Lower leg skin (tissue), 4 donors: ENCODE measurements around the gene HNRNPC. TPM values are rescaled to one million over a fixed set of nuclear protein-coding genes. Genes with fewer than 3 reads are reported as not detected.

Experiments
- DNase-seq, 2 donors: peaks; one replicate each; pipeline ENCODE4 v3.0.0-alpha.2; 2019; ENCODE audit warnings: low spot score in 2 of 2
- H3K4me3 ChIP-seq: fragments of 200-600 bp; sonication (generic); 2 replicates; pipeline ENCODE4 v1.5.1; 2017; ENCODE audit warnings: mild to moderate bottlenecking, low read depth; ENCODE audit not compliant: poor library complexity, severe bottlenecking
- CTCF ChIP-seq, 3 donors: fragments of 450-650 bp; IDR thresholded peaks; one replicate each; pipeline ENCODE4 v1.5.1; 2016; ENCODE audit warnings: antibody characterized with exemption in 3 of 3, mild to moderate bottlenecking in 3 of 3, moderate library complexity in 2 of 3
- POLR2A ChIP-seq, 2 donors: fragments of 450-650 bp; IDR thresholded peaks; one replicate each; pipeline ENCODE4 v1.6.1; 2016 to 2017; ENCODE audit warnings: antibody characterized with exemption in 2 of 2, mild to moderate bottlenecking in 1 of 2, moderate library complexity in 1 of 2
- WGBS, 2 donors: methylation state at CpG; one replicate each; pipeline ENCODE4 v1.1.5; 2018; 5-methylcytosine and 5-hydroxymethylcytosine counted together
- intact Hi-C: fragments of 100-400 bp; cut with DNase I; formaldehyde crosslinking; loops from one replicate; pipeline ENCODE4 v1.15.0; 2023; ENCODE audit warnings: low total_unique reads
- total RNA-seq, 4 donors: library from RNA; depleted of rRNA; stranded (reverse); fragments of >200 nt; gene quantifications; one replicate each; pipeline ENCODE4 v1.1.0, GENCODE V29; 2016

The HNRNPC gene
- total RNA-seq, 4 donors from 2014 or later = 312 to 425 (median 376) TPM

GRCh38 chr14:21236948-21237797, 32.1 kb downstream of the HNRNPC start:
- no peak for TF ChIP-seq CTCF (IDR thresholded peaks at IDR 0.05)
- TF ChIP-seq POLR2A (IDR thresholded peaks at IDR 0.05) = no peak
- no peak for DNase-seq
- 76 to 80% methylated on average over 6 of the region's 6 CpGs for WGBS, 2 donors
- no peak overlapping the region for H3K4me3 ChIP-seq
- intact Hi-C loops = no loop called here

GRCh38 chr14:21234112-21234511, 35.1 kb downstream of the HNRNPC start:
- 86 to 91% methylated on average over 5 of the region's 5 CpGs for WGBS, 2 donors
- no peak for DNase-seq
- no peak overlapping the region for H3K4me3 ChIP-seq
- intact Hi-C loops = no loop called here
- no peak for TF ChIP-seq CTCF (IDR thresholded peaks at IDR 0.05)
- no peak for TF ChIP-seq POLR2A (IDR thresholded peaks at IDR 0.05)

DNA sequence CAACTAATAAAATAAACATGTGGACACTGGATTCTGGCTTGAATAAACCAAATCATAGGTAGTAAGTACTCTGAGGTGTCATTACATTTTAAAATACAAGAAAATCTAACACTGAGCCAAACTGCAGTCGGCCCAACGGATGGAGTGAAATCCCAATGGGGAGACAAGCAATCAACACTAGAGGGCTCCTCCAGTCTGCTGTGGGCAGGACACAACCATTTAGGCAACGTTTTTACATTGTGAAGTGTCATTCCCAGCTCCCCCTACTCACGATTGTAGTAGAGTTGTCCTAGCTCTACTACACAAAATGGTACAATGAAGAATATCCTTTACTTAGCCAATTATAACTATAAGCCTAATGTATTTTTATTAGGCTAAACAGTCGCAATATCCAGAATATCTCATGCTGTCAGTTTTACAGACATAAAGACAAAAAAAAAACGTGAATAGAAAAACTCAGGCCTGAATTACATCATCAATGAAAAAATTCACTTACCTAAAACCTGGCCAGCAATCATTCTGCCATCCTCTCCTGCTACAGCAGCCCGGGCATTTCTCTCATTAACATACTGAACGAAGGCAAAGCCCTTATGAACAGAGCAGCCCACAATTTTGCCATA, 35.7 kb downstream of the HNRNPC start:
- WGBS, 2 donors = 54 to 61% methylated on average over 8 of the region's 8 CpGs
- TF ChIP-seq POLR2A (IDR thresholded peaks at IDR 0.05) (no peak), CTCF (IDR thresholded peaks at IDR 0.05) (no peak)
- no peak for DNase-seq
- intact Hi-C loops = no loop called here
- H3K4me3 ChIP-seq = no peak overlapping the region

GRCh38 chr14:21231020-21231652, 38.1 kb downstream of the HNRNPC start:
- intact Hi-C loops = no loop called here
- no peak for DNase-seq
- TF ChIP-seq POLR2A (IDR thresholded peaks at IDR 0.05) = no peak
- TF ChIP-seq CTCF (IDR thresholded peaks at IDR 0.05) = no peak
- no peak overlapping the region for H3K4me3 ChIP-seq
- WGBS, 2 donors = 82 to 87% methylated on average over 14 of the region's 14 CpGs

DNA sequence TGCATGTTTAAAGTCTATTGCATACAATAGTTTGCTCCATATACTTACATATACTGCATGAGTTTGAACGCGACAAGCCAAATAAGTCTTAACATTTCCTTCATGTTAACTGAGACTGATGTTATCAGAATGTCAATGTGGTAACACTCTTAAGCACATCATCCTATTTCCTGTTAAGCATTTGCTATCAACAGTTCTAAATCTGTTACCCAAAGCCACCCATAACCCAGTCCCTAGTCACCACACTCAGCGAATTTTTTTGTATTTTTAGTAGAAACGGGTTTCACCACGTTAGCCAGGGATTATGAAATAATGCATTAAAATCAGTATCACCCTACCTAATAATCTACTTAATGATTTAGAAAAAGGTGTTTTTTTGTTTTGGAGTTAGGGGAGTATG, 39.4 kb downstream of the HNRNPC start:
- intact Hi-C loops = no loop called here
- no peak for TF ChIP-seq POLR2A (IDR thresholded peaks at IDR 0.05)
- TF ChIP-seq CTCF (IDR thresholded peaks at IDR 0.05) = no peak
- 61 to 64% methylated on average over 5 of the region's 5 CpGs for WGBS, 2 donors
- no peak for DNase-seq
- H3K4me3 ChIP-seq = no peak overlapping the region
